ENCODE data around the gene CD79A. TPM values are rescaled to one million over a fixed set of nuclear protein-coding genes. Genes with fewer than 3 reads are reported as not detected.
"Not testable (repeated sequence)": the region's sequence is repeated elsewhere in the genome, so short reads cannot be mapped to it uniquely, and the experiment has no call there.

The CD79A gene
- total and polyA plus RNA-seq, 12 donors: 0.17 to 1.4 (median 0.29) TPM; not detected in 8

DNA sequence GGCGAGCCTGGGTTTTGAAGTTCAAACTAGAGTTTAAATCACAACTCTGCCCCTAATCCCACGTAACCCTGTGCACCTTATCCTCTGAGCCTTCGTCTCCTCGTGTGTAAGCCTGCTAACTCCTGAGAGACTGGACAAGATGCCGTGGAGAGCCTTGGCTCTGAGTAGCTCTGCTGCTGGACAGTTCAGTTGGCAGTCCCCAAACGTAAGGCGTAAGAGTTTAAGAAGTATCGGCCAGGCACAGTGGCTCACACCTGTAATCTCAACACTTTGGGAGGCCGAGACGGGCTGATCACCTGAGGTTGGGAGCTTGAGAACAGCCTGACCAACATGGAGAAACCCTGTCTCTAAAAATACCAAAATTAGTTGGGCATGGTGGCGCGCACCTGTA, 4.7 kb upstream of the CD79A start:
- DNase-seq (no peak), ATAC-seq (no peak)
- Histone ChIP-seq H3K27ac (peak overlapping the region in 7 of 10 donors; percentile 21 to 78 (median 64)), H3K9me3 (no peaks in the 10 kb centered on the region), H3K36me3 (peaks cover 0 to 51% (median 32%) of the 10 kb centered on the region in 9 donors), H3K4me1 (peaks cover 0 to 96% (median 43%) of the 10 kb centered on the region in 9 donors), H3K27me3 (no peaks in the 10 kb centered on the region), H3K4me3 (no peak overlapping the region)
- intact Hi-C loops (cut with DNase I): loop anchor here (2.0 to 10.0 kb wide), 8 partner anchors 60 to 85 kb away; partner anchors contain the start of gene RABAC1 (in 3 of the 10)
- TF ChIP-seq, protein P1, sequence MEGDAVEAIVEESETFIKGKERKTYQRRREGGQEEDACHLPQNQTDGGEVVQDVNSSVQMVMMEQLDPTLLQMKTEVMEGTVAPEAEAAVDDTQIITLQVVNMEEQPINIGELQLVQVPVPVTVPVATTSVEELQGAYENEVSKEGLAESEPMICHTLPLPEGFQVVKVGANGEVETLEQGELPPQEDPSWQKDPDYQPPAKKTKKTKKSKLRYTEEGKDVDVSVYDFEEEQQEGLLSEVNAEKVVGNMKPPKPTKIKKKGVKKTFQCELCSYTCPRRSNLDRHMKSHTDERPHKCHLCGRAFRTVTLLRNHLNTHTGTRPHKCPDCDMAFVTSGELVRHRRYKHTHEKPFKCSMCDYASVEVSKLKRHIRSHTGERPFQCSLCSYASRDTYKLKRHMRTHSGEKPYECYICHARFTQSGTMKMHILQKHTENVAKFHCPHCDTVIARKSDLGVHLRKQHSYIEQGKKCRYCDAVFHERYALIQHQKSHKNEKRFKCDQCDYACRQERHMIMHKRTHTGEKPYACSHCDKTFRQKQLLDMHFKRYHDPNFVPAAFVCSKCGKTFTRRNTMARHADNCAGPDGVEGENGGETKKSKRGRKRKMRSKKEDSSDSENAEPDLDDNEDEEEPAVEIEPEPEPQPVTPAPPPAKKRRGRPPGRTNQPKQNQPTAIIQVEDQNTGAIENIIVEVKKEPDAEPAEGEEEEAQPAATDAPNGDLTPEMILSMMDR (IDR thresholded peaks at IDR 0.05): no peak
- WGBS, 2 donors: 86 to 88% methylated on average over 12 of the region's 12 CpGs

DNA sequence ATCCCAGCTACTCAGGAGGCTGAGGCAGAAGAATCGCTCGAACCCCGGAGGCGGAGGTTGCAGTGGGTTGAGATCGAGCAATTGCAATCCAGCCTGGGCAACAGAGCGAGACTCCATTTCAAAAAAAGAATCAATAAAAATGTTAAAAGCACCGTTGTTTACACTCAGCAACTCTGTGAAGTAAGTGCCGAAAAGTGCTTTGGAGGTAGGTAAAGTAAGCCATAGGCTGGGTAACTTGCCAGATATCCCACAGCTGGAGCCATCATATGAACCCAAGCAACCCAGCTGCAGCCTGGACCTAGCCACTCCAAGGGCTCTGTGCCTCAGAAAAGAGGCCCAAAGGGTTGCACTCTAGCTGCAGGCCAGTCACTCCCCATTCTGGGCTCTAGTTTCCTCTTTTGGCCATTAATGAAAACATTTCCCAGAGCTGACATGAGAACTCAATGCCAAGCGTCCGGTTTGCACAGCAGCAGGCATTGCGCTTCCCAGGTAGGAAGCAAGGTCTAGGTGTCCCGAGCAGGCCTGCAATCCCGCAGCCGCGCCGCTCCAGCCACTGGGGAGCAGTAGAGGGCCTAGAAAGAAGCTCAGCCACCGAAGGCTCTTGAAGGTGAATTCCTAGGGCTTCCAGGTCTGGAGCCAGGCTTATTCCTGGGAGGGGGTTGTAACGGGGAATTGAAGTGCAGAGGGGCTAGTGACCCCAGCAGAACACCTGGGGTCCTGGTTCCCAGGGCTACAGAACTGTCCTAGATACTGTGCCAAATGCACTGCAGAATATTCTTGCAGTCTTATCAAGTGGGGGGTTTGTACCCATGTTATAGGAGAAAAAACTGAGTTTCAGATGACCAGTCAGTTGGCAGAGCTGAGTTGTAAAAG, 4.1 kb upstream of the CD79A start:
- Histone ChIP-seq H3K4me3 (no peak overlapping the region), H3K9me3 (no peaks in the 10 kb centered on the region), H3K27ac (peak overlapping the region in 4 of 10 donors; percentile 1 to 78 (median 38)), H3K4me1 (peaks cover 0 to 96% (median 37%) of the 10 kb centered on the region in 9 donors), H3K27me3 (no peaks in the 10 kb centered on the region), H3K36me3 (peaks cover 0 to 45% (median 32%) of the 10 kb centered on the region in 9 donors)
- intact Hi-C loops (cut with DNase I): loop anchor here (1.0 to 10.0 kb wide), 9 partner anchors 59 to 84 kb away; partner anchors contain the start of gene RABAC1 (in 3 of the 10)
- TF ChIP-seq, protein P1 (IDR thresholded peaks at IDR 0.05): peak; percentile 29 to 77 (median 71)
- ATAC-seq (peak; percentile 46 to 75 (median 67)), DNase-seq (peak; percentile 47 to 61)
- WGBS, 2 donors: 51 to 59% methylated on average over 18 of the region's 18 CpGs

DNA sequence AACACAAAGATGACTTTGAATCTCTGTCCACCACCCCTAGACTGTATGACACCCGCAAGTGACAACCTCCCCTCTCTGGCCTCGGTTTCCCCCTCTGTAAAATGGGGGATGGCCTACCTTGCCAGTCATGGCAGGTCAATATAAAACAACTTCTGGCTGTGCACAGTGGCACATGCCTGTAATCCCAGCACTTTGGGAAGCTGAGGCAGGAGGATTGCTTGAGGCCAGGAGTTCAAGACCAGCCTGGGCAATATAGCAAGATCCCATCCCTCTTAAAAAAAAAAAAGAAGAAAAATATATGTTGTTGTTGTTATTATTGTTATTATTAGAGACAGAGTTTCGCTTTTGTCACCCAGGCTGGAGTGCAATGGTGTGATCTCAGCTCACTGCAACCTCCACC, 1.1 kb upstream of the CD79A start:
- H3K27me3 ChIP-seq, H3K4me3 ChIP-seq, H3K9me3 ChIP-seq, DNase-seq, ATAC-seq: not testable (repeated sequence)
- 81 to 86% methylated on average over 3 of the region's 3 CpGs for WGBS, 2 donors
- Histone ChIP-seq H3K4me1 (peaks cover 0 to 74% (median 24%) of the 10 kb centered on the region in 9 donors), H3K36me3 (peaks cover 0 to 16% (median 13%) of the 10 kb centered on the region in 9 donors), H3K27ac (peak overlapping the region in 1 of 10 donors; percentile 86)
- intact Hi-C loops (cut with DNase I): loop anchor here in 3 of 10 donors (5.0 to 10.0 kb wide), 2 partner anchors 59 to 61 kb away; no protein-coding TSS in a partner anchor

DNA sequence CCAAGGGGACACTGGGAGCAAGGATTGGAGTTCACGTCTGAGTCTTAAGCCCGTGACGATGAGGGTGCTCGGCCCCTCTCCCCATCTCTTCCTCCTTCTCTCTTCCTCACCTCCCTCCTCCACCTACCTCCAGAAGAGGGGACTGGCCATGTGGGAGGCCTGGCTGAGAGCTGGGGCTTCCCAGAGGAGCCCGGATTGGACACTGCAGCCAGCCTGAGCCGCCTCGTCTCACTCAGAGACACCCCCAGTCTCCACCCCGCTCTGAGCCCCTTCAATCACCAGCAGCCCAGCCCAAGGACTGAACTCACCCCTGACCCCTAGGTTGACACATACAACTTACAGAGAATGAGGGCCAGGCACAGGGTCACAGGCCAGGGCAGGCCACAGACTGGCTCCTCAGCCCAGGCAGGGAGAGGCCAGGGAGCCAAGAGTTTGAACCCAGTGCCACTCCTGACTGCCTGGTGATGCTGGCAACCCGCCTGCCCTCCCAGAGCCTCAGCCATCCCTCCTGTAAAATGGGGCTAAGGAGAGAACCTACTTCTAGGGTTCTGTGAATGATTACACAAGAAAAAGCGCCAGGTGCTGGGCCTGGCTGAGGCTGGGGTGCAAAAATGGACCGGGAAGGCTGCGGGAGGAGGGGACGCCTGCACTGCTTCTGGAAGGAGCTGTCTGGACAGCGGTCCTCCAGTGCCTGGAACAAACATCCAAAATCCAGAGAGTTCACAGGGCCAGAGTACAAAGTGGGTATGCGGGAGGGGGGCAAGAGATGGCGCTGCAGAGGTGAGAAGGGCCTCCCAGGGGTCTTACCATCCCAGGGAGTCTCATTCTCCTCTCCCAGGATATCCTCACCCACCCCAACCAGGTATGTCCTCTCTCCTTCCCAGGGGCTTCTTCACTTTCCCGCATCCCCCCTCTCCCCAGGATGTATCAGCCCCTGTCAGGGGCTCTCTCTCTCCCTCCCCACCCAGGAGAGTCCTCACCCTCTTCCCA, 1.1 kb downstream of the CD79A start:
- WGBS, 2 donors: 75 to 78% methylated on average over 17 of the region's 17 CpGs
- TF ChIP-seq, protein P1 (IDR thresholded peaks at IDR 0.05): no peak
- H3K4me3 ChIP-seq: no peak overlapping the region
- H3K27me3 ChIP-seq: no peaks in the 10 kb centered on the region
- peaks cover under 1 to 64% (median 8%) of the 10 kb centered on the region in 9 donors for H3K4me1 ChIP-seq
- no peak for ATAC-seq
- intact Hi-C loops (cut with DNase I): loop anchor here in 3 of 10 donors (5.0 to 10.0 kb wide), 2 partner anchors 57 to 59 kb away; no protein-coding TSS in a partner anchor
- no peaks in the 10 kb centered on the region for H3K36me3 ChIP-seq
- H3K9me3 ChIP-seq: no peaks in the 10 kb centered on the region
- H3K27ac ChIP-seq: peak overlapping the region in 1 of 10 donors; percentile 86
- no peak for DNase-seq
